ENCODE measurements around the gene ZMYM5.

DNA sequence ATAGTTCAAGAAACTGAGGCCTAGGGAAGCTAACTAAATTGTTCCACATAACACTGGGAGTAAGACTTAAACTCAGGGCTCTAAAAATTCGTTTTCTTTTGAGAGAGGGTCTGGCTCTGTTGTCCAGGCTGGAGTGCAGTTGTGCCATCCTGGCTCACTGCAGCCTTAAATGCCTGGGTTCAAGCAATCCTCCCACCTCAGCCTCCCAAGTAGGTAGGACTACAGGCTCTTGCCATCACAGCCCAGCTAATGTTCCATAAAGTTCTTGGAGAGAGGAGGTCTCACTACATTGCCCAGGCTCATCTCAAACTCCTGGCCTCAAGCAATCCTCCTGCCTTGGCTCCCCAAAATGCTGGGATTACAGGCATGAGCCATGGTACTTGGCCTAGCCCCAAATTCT, 10.7 kb downstream of the ZMYM5 start:
- TF ChIP-seq, protein P1, sequence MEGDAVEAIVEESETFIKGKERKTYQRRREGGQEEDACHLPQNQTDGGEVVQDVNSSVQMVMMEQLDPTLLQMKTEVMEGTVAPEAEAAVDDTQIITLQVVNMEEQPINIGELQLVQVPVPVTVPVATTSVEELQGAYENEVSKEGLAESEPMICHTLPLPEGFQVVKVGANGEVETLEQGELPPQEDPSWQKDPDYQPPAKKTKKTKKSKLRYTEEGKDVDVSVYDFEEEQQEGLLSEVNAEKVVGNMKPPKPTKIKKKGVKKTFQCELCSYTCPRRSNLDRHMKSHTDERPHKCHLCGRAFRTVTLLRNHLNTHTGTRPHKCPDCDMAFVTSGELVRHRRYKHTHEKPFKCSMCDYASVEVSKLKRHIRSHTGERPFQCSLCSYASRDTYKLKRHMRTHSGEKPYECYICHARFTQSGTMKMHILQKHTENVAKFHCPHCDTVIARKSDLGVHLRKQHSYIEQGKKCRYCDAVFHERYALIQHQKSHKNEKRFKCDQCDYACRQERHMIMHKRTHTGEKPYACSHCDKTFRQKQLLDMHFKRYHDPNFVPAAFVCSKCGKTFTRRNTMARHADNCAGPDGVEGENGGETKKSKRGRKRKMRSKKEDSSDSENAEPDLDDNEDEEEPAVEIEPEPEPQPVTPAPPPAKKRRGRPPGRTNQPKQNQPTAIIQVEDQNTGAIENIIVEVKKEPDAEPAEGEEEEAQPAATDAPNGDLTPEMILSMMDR (IDR thresholded peaks at IDR 0.05) = no peak
- no peak for TF ChIP-seq POLR2A (IDR thresholded peaks at IDR 0.05)

Measured in esophagus squamous epithelium (tissue), 4 donors.